Esophagus muscularis mucosa (tissue), 4 donors: ENCODE measurements around the gene HELZ.

ENCODE experiments used
- CTCF ChIP-seq, 3 experiments: fragments of 200-600 bp in 2 of 3; fragments of 450-650 bp in 1 of 3; sonication (generic) in 2 of 3; IDR thresholded peaks; one replicate each; pipeline ENCODE4 v1.5.1; 2017 to 2019; ENCODE audit warnings: antibody characterized with exemption in 3 of 3, mild to moderate bottlenecking in 2 of 3, moderate library complexity in 1 of 3
- EP300 ChIP-seq: sonication (generic); formaldehyde crosslinking; IDR thresholded peaks from one replicate; pipeline ENCODE4 v1.6.1; 2017; ENCODE audit warnings: antibody characterized with exemption
- POLR2A ChIP-seq: fragments of 450-650 bp; IDR thresholded peaks from one replicate; pipeline ENCODE4 v1.6.1; 2017; ENCODE audit warnings: antibody characterized with exemption, moderate library complexity, mild to moderate bottlenecking, low read depth
- POLR2AphosphoS5 ChIP-seq, 2 donors: sonication (generic); formaldehyde crosslinking; IDR thresholded peaks; one replicate each; pipeline ENCODE4 v1.6.1; 2017; ENCODE audit warnings: antibody characterized with exemption in 2 of 2

GRCh38 chr17:67132366-67132765 lies 112.6 kb downstream of the HELZ start:
- TF ChIP-seq POLR2A, result no peak
- no peak for TF ChIP-seq CTCF (IDR thresholded peaks at IDR 0.05)
- TF ChIP-seq POLR2AphosphoS5 (IDR thresholded peaks at IDR 0.05), result no peak
- no peak for TF ChIP-seq EP300
